ENCODE measurements around the gene DAW1.

The DAW1 gene

DNA sequence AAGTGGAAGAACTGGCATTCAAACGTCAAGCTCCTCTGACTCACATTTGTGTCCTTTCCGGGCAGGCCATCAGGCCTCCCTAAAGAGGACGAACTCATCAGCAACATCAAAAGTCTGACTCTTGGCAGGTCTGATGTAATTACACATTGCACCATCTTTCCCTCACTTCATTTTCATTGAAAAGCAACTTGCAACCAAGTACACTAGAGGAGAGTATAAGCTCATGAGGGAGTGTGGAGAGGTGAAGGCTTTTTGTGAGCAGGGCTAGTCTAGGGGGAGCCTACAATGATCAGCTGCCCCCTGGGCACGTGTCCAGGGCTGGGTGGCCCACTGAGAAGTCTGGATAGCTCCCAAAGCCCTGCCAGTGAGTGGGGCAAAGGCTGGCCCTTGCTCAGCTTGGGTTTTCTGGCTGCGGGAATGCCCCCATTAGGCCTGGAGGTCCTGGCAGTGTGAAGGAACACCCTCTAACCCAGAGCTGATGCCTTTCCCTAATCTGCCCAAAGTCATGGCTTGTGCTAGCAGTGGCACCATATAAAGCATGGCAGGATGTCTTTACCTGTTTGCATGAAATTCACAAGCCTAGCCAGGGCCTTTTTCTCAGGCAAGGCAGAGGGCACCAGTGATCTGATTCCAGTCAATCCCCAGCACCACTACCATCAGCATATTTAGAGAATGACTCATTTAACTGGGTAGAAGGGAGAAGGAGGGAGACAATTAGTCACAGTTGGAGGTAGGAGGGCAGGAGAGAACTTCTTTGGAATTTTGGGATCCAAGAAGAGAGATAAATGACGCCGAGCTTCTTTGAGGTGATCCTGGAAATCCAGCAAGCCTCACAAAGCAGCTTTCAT lies 8.5 kb upstream of the DAW1 start:
- FAIRE-seq, result no peak

DNA sequence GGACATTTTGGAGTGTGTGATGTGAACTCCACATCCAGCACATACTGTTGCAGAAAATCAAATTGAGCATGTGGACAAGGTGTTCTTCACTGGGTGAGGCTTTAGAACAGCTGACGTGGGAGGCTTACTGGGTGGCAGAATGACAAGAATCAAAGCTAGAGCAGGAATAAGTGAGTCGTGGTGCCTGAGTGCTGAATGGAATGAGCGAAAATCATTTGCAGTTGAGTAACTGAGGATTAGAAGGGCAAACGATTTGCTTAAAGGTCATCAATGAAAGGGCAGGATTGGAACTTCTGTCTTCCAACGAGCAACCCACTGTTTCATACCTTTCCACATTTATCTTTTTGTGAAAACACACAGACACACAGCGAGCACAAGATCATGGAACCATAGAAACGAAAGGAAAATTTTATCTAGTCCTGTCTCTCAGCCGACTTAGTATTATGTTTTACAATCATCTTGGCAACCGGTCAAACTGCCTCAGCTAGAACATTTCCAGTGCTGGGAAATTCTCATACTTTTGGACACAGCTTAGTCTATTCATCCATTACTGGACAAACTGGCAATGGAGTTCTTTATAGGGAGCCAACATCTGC lies 7.2 kb upstream of the DAW1 start:
- no peak for FAIRE-seq

DNA sequence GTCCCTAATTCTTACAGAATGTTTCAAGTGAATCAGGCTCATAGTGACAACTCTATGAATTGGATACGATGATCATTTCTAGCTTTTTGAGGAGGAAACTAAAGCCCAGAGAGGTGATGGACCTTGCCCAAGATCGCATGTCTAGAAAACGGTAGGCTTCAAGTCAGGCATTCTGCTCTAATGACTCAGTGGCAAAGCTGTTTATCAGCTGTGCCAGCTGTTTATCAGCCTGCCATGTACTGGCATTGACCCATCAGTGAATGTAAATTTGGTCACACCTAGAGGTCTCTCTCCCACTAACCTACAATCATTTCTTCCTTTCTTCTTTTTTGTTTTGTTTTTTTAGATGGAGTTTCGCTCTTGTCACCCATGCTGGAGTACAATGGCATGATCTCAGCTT lies 6.1 kb upstream of the DAW1 start:
- FAIRE-seq, result no peak

DNA sequence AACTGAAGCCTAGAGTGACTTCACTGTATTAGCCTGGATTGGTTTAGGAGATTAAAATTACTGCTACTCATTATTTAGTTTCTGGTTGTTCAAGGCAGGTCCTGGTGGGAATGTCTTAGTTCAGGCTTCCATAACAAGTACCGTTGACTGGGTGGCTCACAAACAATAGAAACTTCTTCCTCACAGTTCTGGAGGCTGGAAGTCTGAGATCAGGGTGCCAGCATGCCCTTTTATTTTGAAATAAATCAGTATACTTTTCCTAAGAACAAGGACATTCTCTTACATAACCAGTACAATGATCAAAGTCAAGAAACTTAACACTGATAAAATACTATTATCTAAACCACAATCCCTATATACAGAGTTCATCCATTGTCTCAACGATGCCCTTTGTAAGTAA lies 4.0 kb upstream of the DAW1 start:
- FAIRE-seq, result no peak

DNA sequence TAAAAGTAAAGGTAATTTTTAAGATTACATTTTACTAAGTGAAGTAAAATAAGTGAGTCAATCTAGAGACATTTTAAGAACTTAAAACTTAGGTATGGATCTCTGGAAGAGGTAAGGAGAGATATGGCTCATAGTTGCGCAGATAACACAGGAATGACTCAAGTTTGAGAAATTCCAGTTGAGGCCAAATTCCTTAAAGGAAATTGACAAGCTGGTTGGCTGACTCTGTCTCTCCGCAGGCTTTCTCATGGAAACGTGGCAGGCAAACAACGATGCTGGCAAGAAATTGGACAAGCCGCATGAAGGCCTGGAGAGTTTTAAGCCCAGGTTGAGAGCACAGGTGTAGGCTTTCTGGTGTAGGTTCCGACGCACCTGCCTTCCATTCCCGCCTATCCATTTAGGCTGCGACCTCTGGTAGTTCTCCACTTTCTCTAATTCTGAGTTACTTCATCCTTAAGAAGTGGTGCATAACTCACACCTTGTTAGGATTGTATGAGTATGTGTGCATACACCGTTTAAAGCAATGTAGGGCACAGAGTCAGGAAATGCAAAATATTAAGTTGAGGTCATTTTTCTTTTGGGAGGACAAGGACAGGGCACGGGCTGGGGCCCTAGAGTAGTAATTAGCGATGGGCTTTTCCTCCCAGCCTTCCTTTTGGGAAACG lies 589 bp upstream of the DAW1 start:
- no peak for FAIRE-seq

DNA sequence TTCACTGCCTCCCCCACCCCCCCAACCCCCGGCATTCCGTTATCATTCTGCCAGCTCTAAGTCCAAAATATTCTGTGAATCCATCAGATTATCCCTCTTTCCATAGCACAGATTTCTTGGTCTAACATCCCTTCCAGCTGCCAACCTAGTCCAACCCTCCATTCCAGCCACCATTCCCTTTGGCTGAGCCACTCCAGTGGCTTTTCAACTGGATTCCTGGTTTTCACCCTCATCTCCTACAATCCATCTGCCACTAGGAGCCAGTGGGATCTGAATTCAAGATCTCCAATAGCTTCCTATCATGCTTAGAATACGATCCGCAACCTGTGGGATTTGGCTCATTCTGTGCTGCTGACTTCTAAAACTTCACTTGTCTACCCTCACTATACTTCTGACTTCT lies 1.2 kb downstream of the DAW1 start:
- FAIRE-seq, result no peak

DNA sequence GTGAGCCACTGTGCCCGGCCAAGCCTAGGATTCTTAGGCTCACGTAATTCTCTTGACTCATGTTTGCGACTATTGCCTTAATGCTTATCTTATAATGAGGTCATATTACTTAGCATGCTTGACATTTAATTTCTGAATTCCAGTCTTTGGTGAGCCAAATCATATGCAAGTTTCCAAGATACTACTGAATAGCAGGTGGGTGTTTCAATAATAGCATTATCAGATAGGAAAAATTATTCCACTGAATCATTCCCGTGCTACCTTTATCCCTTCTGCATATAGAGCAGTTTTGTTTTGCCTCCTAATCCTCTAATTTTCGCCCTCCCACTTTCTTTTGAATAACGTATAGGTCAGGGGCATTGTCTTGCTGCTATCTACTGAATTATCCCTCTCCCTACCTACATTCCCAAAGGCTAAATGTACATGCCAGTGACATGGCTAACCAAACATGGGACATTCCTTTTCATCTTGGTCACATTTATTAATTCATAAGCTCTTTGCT lies 4.9 kb downstream of the DAW1 start:
- no peak for FAIRE-seq

DNA sequence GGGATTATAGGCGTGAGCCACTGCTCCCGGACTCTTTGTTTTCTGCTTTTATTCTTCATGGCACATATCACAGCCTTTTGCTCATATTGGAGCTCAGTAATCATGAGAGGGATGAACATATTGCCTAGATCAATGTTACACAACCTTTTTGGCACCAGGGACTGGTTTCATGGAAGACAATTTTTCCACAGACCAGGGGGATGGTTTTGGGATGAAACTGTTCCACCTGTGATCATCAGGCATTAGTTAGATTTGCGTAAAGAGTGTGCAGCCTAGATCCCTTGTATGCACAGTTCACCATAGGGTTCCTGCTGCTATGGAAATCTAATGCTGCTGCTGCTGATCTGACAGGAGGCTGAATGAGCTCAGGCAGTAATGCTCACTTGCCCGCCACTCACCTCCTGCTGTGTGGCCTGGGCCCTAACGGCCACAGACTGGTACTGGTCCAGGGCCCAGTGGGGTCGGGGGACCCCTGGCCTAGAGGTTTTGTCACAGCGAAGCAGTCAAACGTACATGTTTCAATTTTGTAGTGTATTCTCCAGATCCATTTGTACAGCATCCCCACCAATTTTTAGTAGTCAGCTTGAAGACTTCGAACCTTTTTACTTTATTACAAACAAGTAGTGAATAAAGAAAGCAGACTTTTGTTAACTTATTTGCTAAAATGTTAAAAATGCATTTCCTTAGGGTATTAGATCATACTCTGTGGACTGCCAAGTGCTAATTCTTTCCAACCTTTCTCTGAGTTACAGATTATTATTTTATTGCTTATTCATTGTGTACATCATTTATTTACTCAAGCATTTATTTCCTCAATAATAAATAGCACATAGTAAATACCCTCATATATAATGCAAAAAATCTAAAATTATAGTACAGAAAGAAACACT lies 6.2 kb downstream of the DAW1 start:
- FAIRE-seq, result no peak

DNA sequence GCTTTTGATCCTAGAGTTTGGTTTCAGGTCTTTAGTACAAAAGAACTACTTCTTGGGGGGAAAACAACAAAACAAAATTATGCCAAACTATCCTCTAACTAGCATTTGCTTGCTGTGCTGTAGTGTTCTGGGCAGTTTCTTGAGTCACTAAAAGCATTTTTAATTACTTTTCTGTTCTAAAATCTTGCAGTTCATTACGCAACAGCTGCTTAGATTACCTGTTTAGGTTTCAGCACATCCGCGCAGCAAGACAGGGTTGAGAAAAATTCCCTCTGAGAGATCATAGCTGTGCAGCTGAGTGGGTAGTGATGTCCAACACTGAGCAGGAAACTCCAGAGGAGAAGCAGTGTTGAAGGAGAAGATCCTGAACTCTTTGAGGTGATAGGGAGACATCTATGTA lies 9.0 kb downstream of the DAW1 start:
- no peak for FAIRE-seq

DNA sequence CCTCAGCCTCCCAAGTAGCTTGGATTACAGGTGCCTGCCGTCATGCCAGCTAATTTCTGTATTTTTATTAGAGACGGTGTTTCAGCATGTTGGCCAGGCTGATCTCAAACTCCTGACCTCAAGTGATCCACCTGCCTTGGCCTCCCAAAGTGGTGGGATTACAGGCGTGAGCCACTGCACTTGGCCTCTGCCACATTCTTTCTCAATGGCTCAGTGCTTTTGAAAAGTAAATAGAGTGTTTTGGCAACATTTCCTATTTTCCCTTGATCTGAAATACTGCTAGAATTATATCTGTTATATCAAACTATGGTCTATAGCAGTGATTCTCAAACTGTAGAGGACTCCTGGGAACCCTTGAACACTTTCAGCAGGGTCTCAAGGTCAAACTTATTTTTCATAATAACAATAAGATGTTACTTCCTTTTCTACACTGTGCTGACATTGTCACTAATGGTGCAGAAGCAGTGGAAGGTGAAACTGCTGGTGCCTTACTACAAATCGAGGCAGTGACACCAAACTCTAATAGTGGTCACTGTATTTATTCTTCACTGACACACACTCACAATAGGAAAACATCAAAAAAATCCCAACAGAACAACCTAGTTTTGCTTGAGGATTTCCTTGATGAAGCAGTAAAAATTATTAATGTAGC lies 10.6 kb downstream of the DAW1 start:
- FAIRE-seq, result no peak

DNA sequence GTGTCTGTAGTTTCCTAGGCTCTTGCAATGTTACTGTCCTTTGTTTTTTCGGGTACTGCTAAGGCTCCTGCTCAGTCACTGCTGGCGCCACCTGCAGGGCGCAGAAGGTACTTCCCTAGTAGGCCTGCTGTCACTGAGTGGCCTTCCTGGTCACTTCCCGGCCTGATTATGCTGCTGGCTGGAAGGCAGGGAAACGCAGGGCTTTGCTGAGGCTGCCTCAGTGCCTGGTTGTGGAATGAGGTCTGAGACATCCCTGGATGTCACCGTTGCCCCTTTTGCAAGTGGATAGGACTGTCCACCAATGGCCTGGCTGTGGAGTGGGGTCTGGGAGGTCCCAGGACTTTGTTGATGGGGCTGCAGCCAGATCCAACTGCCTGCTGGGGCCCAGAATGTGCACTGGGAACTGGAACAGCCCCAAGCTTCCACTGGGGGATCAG lies 13.1 kb downstream of the DAW1 start:
- no peak for FAIRE-seq

DNA sequence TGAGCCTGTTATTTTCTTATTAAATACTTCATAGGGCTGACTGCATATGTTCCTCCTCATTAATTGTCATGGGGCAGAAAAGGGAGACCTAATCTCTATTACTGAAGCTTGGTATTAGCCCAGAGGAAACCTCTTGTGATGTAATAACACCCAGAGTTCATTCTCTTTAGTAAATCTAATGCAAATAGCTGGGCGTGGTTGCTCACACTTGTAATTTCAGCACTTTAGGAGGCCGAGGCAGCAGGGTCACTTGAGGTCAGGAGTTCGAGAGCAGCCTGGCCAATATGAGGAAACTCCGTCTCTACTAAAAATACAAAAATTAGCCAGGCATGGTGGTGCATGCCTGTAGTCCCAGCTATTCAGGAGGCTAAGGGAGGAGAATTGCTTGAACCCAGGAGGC lies 14.7 kb downstream of the DAW1 start:
- FAIRE-seq, result no peak

DNA sequence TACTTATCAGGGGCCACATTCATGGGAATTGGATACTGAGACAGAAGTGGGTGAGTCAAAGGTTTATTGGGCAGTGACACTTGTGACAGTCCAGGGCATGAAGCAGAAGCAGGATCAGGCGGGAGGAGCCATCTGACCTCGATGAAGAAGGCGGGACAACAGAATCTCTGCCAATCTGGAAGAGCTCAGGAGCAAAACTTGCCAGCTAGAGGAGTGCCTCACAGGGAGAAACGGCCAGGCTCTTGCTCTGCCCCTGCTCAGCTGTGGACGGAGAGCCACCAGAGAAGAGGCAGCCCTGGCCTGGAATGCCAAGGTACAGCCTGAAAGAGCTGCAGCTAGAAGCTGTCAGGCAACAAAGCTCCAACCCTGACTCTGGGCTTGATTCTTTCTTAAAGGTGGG lies 16.9 kb downstream of the DAW1 start:
- FAIRE-seq, result no peak

DNA sequence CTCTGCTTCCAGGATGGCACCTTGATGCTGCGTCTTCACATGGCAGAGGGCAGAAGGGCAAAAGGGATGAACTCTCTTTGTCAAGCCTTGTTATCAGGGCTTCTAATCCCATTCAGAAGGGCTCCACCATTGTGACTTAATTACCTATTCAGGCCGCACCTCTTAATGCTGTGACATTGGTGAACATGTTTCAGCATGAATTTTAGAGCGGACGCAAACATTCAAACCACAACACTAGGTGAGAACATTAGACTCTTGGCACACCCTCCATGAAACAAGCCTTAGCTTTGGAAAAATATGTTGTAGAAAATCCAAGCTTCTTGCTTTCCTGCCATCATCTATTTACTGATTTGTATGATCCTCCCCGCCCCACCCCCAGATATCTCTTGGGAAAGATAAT lies 17.9 kb downstream of the DAW1 start:
- no peak for FAIRE-seq

DNA sequence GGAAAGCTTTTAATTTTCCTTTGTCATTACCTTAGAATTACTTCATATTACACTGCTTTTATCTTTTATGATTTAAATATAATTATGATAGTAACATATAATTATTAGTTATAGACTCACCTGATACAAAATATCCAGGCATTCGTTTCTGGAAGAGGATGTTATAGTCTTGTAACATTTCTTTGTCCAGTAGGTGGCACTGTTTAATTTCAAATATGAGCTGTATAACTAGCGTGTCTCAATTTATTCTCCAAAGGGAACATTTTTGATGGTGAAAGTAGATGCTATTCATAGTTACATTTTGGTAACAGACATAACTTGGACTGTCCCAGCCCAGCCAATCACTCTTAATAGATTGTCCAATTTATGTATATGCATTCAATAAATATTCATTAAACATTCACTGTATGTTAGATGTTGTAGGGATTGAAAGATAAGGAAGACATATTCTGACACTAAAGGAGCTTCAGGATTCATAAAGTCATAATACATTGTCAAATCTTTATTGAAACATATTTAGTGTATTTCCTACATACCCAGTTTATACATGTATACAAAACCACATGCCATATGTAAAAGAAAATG lies 19.2 kb downstream of the DAW1 start:
- peak; percentile 95 for FAIRE-seq

DNA sequence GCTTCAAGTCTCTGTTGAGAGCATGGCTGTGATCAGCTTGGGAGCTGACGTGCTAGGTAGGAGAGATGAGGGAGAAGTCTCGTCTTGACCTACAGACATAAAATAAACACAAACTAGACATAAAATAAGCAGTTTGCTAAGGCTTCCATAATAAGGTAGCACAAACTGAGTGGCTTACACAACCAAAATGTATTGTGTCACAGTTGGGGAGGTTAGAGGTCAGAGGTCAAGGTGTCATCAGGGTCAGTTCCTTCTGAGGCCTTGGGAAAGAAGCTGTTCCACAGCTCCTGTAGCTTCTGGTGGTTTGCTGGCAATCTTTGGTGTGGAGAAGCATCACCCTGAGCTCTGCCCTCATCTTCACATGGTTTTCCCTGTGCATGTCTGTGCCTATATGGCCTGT lies 20.2 kb downstream of the DAW1 start:
- no peak for FAIRE-seq

DNA sequence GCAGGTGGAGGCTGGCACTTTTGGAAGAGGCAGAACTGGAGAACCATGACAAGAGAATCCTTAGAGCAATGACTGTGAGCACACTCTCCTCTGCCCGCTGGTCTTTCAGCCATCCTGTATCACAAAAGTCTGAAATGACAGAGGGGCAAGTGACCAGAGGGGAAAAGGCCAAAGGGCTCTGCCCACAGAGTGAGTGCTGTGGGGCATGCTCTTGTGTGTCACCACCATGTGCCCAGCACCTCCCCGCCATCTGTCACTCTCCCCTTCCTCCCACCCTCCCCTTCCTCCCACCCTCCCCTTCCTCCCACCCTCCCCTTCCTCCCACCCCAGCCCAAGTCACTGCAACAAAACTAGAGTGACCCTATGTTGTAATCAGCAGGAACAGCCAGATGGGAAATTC lies 31.9 kb downstream of the DAW1 start:
- no peak for FAIRE-seq

DNA sequence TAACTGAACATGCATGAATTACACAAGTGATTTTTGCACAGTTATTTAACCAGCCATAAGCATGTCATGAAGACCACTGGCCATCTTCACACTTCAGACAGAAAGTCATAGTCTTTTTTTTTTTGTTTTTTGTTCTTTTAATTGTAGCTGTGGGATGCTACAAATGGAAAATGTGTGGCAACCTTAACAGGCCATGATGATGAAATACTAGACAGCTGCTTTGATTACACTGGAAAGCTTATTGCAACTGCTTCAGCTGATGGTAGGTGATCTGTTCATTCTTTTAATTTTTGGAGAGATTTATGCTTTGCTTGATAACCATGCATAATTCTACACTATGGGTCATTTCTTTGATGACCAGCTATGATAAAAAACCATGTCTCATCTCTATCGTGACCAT lies 35.6 kb downstream of the DAW1 start:
- FAIRE-seq, result no peak

DNA sequence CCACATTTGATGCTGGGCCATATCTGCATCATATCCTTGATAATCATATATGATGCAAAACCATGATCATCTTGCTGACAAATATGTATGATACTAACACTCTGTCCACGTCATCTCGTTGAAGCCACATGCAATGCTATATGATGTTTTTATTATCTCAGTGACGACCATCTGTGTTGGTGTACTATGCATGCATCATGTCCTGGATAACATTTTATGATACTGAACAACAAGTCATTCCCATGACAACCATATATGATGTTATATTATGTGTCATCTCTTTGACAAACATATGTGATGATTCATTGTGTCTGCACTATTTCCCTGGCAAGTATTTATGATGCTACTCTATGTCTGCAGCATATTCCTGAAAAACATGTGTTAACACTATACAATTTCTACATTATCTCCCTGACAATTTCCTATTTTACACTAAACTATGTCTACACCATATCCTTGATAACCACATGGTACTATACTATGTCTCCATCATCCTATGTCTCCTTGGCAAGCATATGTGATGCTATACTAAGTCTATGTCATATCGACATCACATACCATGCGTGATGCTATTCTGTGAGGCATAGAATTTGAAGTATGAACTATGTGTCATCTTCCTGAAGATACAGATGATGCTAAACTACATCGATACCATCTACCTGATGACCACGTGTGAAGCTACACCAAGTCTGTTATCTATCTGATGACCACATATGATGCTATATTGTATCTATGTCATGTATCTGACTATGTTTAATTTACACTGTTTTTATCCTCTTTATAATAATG lies 37.0 kb downstream of the DAW1 start:
- no peak for FAIRE-seq

DNA sequence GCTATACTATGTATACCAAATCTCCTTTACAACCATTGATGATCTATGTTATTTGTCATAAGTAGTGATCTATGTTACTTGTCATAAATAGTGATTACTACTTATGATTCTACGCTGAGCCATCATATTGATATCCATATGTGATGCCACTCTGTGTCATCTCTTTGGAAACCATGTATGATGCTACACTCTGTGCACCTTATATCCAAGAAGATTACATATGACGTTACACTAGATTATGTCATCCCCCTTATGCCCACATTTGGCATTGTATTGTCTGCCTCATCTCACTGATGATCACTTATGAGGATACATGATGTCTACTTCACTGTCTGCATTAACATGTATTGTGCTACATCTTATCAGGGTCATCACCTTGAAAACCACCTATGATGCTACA lies 42.9 kb downstream of the DAW1 start:
- no peak for FAIRE-seq

DNA sequence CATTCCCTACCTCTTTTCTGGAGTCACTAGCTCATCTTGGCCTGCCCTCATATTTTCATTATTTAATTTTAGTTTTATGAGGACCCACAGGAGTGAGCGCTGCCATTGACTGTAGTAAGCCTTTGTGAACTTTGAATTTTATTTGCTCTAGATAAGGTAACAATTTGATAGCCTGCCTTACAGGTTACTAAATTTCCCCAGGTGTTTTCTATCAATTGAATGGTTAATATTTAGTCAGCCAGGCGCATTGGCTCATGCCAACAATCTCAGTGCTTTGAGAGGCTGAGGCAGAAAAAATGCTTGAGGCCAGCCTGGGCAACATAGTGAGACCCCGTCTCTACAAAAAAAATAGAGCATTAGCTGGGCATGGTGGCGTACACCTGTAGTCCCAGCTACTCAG lies 50.2 kb downstream of the DAW1 start:
- no peak for FAIRE-seq

Data from endometrium (tissue), 2 donors.